Stimulated activated CD8-positive, alpha-beta memory T cell treated with anti-CD3 and anti-CD28 coated beads, Interleukin-4, amount 100 ng/mL, for 4 hours (primary cell): ENCODE data around the gene PIK3R3.
A peak's percentile ranks its signal among the peaks of the same experiment; 100 is the strongest.

Experiments used
- DNase-seq, 2 donors: peaks; one replicate each; pipeline ENCODE4 v3.0.0-alpha.2; 2020; ENCODE audit warnings: low read depth in 2 of 2, low spot score in 1 of 2

The PIK3R3 gene

DNA sequence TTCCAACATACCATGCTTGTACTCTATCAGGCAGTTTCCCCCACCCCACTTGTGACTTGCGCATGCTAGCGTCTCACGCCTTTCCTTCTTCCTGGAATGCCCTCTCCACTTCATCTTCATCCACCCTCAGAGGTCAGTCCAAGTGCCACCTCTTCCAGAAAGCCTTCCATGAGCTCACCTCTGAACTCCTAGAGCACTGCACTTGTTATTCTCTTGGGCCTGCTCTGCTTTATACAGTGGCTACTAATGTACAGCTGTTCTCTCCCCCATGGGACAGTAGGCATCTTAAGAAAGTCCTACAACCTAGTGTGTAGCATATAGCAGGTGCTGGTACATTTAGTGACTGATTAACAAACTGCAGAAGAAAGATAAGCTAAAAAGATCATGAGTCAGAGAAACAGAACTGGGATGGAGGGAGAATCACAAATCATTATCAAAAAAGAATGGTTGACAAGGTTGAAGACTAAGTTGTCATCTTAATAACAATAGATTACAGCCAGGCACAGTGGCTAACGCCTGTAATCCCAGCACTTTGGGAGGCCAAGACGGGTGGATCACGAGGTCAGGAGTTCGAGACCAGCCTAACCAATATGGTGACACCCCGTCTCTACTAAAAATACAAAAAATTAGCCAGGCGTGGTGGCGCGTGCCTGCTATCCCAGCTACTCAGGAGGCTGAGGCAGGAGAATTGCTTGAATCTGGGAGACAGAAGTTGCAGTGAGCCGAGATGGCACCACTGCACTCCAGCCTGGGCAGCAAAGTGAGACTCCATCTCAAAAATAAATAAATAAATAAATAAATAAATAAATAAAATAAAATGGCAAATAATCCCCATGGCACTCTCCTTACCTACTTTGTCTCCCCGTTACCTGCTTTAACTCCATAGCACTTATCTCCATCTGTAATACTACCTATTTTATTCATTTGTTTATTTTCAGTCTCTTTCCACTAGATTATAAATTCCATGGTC, 26.2 kb upstream of the PIK3R3 start:
- no peak for DNase-seq

GRCh38 chr1:46157916-46158311, 25.5 kb upstream of the PIK3R3 start:
- DNase-seq: no peak

DNA sequence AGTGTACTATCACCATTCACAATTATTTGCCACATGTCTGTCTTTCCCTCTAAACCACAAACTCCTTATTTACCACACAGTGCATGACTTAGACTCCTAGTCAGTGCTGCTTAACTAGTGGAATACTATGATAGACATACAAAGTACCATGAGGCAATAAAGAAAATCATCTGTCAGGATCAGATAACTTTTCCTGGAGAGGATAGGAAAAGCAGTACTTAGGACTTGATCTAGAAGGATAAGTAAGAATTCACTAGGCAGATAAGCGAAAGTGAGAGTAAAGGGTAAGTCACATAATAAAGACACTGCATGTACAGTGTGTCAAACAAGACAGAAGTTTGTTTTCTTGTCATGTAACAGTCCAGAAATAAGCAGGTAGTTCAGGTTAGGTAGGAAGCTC, 21.3 kb upstream of the PIK3R3 start:
- no peak for DNase-seq

DNA sequence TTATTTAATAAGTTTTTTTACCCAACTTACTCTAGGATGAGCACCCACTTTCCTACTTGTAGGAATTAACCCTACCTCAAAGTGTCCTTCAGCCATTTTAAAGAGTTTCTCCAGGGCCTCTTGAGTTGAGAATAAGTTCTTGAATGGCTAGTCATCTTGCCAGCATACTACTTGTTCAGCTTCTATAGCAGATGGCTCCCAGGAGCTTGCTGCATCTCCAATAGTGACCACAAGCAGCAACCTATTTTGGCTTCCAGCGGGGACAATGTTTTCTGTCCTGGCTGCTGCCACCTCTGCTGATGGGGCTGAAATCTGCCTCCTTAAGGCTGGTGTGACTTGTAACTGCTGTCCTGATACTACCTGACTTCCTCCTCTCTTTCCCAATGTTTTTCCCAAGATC, 20.8 kb upstream of the PIK3R3 start:
- DNase-seq: no peak

DNA sequence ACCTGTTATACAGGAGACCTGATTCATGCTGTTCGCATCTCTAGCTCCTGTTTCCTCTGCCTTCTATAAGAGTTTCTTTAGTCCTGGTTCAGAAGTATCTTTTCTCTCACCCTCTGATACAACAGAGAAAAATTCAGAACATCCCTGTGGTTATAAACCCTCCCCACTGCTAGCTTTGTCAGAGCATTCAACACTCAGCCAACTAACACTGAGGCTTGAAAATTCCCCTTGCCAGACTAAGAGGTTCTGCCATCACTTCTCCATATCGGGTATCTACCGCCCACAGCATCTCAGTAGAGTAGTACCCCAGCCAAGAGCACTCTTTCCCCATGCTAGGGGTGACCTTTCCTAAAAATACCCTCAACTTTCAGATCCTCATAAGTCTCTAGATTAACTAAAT, 19.6 kb upstream of the PIK3R3 start:
- DNase-seq: no peak

DNA sequence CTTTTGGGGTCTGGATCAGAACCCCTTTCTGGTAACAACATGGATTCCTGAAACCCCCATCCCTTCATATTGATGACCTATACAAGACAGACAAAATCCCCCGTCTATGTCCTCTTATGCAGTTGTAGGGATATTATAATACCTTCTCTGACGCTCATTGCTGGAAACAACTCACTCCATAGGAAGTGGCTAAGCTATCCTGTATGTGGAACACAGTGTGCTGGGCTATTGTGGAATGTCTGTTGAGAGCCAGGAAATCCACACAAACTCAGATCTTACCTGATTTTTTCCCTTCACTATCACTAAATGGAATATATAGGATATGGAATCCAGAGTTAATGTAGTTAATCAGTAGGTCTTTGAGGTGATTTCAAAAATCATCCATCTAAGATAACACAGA, 17.7 kb upstream of the PIK3R3 start:
- DNase-seq: no peak

- no peak for DNase-seq
Measured at GRCh38 chr1:46148318-46148717, 15.9 kb upstream of the PIK3R3 start.

DNA sequence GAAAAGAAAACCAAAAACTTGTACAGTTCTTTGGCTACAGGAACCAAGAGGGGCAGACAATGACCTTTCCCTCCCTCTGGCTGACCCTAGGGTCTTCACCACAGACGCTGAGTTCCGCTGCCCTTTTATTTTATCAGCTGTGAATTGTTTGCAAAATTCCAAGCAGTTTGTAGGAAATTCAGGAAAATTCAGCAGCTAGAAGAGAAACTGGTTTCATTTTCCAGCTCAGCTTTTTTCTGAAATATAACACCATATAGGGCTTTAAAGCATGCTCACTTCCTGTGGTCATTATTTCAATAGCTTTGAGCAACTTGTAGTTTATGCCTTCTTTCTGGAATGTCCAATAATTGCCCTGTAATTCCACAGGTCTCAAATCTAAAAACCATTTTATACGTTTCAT, 5.5 kb upstream of the PIK3R3 start:
- DNase-seq: no peak

- no peak for DNase-seq
Measured at GRCh38 chr1:46136711-46137110, 4.3 kb upstream of the PIK3R3 start.

DNA sequence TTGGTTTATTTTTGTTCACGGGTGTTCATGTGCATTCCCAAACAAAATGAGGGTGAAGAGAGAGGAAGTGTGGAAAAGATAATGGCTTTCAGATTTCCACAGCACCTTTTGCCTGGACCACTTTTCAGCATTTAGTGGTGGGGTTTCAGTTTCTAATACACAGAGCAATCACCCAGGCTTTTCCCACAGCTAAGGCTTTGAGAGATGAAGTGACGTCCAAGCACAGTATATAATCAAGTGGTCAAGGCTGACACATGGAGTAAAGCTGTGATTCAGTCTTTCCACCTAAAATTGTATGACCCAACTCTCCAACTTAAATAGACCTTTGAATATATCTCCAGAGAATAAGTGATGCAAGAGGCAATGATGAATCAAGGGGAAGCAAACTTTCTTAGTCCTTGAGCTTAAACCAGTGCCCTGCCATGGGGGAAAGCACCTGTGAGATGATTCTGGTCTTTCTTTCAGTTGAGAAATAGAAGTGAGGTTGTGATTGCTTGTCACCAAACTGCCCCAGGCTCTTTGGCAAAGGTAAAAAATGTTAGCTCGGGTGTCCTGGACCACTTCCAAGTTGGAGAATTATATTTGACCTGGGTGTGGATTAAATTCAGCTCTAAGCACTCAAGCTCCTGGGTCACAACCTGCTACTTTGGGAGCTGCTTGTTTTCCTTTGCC, 2.4 kb upstream of the PIK3R3 start:
- no peak for DNase-seq

- DNase-seq: no peak
Measured at GRCh38 chr1:46133781-46134350, 1.4 kb upstream of the PIK3R3 start.

- peak in 1 of 2 donors; percentile 2 for DNase-seq
Measured at GRCh38 chr1:46133181-46133658, 791 bp upstream of the PIK3R3 start.

GRCh38 chr1:46131712-46132528, 509 bp downstream of the PIK3R3 start:
- peak in 1 of 2 donors; percentile 3 for DNase-seq

DNA sequence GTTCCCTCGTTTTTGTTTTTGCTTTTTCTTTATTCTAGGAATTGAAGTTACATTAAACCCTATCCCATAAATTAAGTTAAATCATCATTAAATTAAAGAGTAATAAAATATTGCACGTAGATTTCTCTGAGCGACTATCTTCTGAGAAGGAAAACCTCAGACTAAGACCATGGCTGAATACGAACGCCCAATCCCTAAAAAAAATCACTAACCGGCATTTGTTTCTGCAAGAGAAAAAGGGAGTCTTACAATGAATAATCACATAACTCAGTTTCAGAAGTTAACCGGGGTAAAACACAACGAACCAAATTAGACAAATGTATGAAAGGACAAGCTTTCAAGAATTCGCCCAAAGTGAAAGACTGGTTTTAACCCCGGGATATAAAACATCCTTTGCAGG, 1.3 kb downstream of the PIK3R3 start:
- no peak for DNase-seq

DNA sequence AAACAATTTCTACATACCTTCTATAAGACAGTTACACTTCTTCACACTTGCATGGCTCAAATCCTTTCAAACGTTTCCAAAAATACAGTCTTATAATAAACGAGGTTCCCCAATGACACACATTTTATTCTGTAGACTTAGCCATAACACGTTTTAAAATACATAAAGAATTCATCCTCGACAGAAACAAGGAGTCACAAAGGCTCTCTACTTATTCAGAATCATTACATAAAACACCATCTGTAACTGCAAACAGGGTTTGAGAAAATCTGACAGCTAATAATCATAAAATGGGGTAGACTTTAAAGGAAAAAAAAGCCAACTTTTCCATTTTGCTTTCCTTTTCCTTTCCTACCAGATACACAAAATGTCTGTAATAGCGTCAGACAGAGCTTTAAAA, 1.8 kb downstream of the PIK3R3 start:
- DNase-seq: no peak

DNA sequence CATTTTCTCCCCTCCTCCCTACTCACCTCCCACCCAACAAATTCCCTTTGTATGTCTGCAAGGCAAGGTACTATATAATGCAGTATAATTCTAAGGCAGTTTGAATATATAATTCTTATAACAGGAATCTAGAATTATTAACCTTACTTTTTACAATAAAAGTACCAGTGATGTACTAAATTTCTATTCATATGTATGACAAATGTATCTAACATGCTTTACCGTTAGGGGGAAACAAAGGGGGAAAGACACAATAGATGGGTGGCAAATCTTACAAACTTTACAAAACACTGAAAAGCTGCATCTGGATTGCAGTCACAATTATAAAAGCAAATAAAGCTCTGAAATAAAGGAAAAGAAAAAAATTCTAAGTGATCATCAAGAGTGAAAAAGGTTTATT, 2.3 kb downstream of the PIK3R3 start:
- DNase-seq: no peak

GRCh38 chr1:46128344-46128743, 4.1 kb downstream of the PIK3R3 start:
- no peak for DNase-seq

DNA sequence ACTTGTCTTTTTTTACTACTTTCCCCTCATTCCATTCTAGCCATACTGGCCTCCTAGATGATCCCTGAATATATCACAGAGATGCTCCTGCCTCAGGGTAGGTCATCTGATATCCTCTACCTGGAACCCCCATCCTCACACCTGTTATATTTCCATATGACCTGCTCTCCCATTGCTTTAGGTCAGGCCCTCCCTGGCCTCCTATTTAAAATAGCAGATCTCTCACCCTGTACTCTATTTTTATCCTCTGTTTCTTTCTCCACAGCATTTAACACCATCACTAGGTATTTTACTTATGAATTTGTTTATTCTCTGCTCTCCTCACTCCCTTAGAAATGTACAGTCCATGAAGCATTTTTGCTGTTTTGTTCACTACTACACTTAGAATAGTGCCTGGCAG, 13.6 kb downstream of the PIK3R3 start:
- no peak for DNase-seq

DNA sequence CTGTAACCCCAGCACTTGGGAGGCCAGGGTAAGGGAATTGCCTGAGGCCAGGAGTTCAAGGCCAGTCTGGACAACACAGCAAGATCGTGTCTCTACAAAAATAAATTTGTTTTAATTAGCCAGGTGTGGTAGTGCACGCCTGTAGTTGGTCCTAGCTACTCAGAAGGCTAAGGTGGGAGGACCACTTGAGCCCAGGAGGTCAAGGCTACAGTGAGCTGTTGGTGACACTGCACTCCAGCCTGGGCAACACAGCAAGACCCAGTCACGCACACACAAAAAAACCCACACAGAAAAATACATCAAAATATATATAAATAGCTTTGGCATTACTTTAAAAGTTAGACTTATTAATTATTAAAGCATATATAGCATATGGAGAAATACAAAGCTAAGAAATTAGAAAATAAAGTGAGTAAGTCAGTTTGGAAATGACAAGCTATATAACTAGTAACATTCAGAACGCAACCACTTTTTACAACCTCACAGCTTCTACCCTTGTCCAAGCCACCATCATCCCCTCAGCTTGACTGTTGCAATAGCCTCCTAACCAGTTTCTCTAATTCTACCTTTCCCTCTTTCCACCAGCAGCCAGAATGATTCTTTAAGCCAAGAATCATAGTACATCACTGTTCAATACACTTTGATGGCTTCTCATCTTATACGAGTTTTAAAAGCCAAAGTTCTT, 14.5 kb downstream of the PIK3R3 start:
- DNase-seq: no peak

DNA sequence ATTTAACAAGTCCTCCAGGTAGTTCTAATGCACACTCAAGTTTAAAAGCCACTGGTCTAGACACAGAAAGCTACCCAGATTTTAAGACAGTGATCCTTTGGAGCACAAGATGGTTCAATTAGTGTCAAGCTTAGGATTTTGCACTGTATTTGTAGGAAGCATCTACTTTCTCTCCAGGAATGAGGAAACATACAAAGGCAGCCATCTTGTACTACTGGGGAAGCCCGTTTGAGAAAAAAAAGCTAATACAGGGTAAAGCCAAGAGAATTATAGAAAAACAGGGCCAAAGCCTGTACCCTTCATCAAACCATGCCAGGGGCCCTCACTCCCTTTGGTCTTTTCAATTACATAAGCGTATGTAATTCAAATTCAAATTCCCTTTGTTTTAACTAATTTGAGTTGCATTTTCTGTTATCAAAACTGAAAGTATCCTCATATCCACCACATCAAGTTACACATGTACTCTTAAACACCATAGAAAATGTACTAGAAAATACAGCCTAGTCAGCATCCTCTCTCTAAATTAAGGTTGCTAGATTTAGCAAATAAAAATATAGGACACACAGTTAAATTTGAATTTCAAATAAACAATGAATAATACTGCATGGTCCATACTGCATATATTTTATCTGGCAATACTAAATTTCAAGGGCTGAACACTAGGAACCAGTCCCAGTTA, 17.4 kb downstream of the PIK3R3 start:
- DNase-seq: no peak
